Stimulated activated naive CD8-positive, alpha-beta T cell treated with anti-CD3 and anti-CD28 coated beads, Interleukin-15, Interleukin-2, amounts not matched to agents 100 U/mL and 50 U/mL, for 24 hours (primary cell): ENCODE measurements around the gene RABAC1.
A peak's percentile ranks its signal among the peaks of the same experiment; 100 is the strongest.
"Not testable (repeated sequence)": the region's sequence is repeated elsewhere in the genome, so short reads cannot be mapped to it uniquely, and the experiment has no call there.

ENCODE experiments used
- ATAC-seq: fragments of 150-1000 bp; cut with Tn5 transposase; one replicate; pipeline ENCODE4 v1.10.0; 2021
- DNase-seq: peaks from one replicate; pipeline ENCODE4 v3.0.0; 2021

Gene RABAC1

DNA sequence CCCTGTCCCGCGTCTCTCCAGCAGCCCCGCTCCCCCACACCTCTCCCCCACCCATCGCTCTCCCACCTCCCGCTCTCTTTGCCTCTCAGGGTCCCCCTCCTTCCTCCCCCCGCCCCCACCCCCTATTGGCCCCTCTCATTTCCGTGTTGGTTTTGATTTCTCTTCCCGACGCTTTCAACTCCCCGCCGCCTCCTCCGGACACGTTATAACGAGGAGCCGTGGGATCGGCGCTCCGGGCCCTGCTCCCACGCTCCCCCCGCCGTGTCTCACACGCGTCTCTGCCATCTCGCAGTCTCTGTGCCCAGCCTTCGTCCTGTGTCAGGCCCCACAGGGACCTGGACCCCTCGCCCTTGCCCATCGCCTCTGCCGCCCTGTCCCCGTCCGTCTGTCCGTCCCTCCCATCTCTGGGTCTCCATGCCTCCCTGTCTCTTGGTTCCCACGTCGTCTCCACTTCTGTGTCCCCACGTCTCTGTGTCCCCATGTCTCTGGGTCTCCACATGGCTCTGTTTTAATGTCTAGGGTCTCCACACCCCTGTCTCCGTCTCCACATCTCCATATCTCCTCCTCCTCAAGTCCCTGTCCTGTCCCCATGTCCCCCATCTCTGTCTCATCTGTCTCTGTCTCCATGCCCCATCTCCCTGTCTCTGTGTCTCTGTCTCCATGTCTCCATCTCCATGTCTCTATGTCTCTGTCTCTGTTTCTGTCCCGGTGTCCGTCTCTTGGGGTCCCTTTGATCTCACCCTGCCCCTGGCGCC is 43.9 kb downstream of the RABAC1 start:
- ATAC-seq (no peak), DNase-seq (no peak)

DNA sequence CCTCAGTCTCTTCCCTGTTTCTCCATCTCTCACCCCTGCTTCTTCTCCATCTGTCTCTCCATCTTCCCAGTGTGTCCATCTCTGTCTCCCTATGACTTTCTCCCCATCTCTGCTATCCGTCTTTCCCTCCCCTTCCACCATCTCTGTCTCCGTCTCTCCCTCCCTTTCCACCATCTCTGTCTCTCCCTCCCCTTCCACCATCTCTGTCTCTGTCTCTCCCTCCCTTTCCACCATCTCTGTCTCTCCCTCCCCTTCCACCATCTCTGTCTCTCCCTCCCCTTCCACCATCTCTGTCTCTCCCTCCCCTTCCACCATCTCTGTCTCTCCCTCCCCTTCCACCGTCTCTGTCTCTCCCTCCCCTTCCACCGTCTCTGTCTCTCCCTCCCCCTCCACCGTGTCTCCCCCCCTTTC is 44.7 kb downstream of the RABAC1 start:
- ATAC-seq, result not testable (repeated sequence)

DNA sequence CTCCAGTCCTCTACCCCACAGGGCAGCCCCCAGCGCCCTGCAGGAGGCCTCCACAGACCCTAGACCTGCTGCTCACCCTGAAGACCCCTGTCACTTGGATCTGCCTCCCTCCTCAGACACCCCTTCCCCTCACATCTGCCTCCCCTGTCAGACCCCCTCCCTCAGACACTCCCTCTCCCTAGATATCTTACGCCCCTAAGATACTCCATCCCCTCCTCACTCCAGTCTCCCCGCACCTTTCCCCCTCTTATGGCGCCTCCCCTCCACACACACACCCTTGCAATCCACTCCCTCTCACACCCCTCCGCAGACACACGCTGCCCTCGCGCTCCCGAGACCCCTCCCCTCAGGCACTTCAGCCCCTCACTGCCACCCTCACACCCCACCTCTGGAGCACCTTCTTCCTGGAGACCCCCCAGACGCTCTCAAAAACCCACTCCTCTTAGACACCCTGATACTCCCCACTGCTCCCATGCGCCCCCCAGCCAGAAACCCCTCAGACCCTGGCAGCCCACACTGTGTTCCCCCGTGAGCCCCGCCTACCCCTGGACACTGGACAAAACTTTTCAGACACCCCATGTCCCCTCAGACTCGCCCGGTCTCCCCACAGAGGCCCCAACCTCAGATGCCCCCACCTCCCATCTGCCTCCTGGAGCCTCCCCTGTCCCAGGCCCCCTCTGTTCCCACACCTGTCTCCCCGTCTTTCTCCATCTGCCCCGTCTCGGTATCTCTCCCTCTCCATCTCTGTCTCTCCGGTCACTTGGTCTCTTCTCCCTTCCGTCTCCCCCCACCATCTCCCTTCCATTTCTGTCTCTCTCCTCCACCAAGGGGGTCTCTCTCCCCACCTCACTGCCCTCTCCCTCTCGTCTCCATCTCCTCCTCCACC is 45.3 kb downstream of the RABAC1 start:
- no peak for DNase-seq
- ATAC-seq, result no peak

More for the DNA sequence above, 44.7 kb downstream of the RABAC1 start:
- DNase-seq, result not testable (repeated sequence)

DNA sequence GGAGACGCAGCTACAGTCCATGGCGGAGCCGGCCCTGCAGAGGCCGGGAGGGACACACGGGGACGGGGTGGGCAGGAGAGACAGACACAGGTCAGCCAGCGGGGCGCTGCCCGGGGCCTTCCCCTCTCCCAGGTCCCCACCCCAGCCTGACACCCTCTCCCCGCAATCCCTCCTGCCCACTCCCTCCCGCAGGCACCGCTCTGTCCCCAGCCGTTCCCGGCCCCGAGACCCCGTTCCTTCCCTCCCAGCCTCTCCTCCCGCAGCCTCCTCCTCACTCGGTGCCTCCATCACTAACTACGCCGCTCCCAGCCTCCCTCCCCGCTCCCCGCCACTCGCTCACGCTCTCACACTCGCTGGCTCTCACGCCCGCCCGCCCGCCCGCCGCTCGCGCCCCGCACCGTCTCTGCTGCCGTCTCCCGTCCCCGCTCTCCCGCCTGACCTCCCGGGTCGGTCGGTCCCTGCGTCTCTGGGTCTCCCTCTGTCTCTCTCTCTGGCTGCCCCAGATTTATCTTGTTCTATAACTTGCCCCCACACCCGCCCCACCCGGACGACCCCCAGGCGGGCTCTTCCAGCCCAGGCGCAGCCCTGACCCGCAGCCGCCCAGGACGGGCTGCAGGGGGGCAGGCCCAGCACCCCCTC is 46.1 kb downstream of the RABAC1 start:
- ATAC-seq, result peak; percentile 11
- DNase-seq, result no peak

DNA sequence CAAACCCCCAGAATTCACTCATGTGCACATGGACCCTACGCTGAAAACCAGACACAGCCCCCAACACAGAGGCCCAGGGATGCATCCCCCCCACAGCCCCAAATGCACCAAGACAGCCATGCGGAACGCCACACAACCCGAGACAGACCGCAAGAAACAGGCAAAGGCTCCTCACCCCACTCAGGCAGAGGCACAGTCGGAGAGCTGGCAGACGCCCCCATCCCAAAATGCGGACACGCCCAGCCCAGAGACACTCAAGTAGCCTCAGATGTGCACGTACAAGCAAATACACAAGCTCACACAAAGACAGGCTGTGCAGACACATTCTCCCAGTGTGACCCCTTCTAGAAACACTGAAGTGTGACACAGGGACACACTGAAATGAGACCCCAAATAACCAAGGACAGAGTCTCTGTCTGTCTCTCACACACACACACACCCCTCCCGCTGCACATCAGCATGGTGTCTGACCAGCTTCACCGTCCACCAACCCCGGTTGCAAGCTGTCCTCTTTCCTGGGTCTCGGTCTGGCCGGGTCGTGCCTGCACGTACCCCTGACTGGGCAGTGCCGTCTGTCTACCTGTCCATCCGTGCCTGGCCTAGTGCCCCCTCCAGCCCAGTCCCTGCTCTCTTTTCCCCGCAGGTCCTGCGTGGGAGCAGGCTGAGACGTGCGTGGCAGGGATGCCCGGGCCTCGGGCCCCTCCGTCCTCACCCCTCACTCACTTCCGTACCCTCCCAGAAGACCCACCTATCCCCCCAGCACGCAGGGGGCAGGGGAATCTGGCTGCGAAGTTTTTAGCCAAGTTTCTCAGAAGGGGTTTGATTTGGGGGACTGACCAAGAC is 47.0 kb downstream of the RABAC1 start:
- ATAC-seq, result no peak

DNA sequence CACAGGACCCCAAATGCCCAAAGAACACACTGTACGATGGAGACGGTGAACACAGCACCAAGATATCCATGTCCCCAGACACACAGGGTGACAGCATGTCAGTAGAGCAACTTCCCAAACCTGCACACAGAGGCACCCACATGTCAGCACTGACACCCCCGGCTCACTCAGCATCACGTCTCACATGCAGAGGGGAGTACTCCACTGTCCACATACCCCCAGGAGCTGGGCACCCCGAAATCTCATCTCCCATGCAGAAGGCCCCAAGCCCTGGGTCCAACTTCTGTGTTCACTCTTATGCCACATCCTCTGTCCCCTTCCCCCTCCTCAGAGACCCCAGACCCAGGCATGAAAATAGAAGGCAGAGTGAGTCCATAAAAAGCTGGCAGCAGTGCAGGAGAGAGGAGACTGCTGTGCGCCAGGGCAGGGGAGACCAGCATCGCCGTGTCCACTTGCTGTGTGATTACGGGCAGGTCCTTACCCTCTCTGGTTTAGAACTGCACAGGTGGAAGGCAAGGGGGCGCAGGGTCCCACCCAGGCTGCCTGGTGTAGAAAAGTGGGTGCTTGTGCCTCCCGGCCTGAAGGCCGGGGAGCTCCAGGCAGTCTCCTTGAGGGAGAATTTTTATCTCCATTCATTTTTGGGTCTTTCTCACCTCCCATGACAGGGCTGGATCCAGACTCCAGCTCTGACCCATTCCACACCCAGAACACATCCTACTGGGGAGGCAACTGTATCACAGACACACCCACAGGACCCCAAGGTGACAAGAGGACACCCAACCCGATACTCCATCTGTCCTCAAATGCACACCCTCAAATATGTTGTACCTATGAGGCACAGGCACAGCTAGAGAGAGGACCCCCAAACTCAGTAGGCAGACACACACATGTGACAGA is 47.9 kb downstream of the RABAC1 start:
- no peak for DNase-seq
- peak; percentile 12 for ATAC-seq

More for the DNA sequence above, 47.0 kb downstream of the RABAC1 start:
- no peak for DNase-seq

DNA sequence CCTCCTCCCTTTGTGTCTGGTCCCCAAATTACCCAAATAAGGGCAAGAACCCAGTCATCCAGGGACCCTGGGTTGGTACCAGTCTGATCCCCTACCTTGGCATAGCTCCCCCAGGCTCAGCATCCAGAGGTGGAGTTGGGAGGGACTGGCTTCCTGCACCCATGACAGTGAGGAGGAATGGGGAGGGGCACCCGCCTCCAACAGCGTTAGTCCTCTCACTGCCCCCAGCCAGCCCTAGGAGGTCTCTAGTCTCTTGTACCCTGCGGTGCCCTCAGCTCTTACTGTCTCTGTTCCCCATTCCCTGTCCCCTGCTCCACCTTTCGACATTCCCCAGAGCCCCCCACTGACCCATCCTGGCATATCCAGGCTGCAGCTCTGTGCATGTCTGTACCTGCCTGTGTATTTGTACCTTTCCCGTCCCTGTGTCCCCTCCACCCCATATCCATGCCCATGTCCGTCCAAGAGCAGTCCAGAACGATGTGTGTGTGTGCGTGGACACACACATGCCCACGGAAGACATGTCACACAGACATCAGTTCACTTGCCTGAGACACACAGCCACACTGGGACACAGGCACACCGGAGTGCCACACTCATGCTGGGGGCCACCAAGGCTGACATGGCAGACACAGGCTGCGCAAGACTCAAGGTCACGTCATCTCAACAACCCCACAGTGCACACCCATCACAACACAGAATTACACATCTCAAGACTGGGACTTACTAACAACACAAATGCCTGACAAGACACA is 48.7 kb downstream of the RABAC1 start:
- DNase-seq (no peak), ATAC-seq (peak; percentile 5)

DNA sequence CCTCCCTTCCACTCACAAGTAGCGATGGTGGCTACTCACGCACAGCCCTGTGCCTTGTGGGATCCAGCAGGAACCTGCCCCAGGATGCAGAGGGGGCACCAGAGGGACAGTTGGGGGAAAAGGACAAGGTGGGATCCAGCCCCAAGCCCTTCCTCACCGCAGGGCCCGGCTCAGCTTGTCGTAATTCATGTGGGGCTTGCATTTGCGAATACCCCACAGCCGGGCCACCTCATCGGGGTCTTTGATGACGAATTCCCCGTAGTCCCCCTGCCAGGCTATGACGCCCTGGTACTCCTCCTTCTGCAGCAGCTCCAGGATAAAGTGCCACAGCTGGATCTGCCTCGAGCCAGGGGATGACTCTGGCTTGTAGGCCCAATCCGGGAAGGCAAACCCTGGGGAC is 49.4 kb downstream of the RABAC1 start:
- DNase-seq (no peak), ATAC-seq (no peak)

DNA sequence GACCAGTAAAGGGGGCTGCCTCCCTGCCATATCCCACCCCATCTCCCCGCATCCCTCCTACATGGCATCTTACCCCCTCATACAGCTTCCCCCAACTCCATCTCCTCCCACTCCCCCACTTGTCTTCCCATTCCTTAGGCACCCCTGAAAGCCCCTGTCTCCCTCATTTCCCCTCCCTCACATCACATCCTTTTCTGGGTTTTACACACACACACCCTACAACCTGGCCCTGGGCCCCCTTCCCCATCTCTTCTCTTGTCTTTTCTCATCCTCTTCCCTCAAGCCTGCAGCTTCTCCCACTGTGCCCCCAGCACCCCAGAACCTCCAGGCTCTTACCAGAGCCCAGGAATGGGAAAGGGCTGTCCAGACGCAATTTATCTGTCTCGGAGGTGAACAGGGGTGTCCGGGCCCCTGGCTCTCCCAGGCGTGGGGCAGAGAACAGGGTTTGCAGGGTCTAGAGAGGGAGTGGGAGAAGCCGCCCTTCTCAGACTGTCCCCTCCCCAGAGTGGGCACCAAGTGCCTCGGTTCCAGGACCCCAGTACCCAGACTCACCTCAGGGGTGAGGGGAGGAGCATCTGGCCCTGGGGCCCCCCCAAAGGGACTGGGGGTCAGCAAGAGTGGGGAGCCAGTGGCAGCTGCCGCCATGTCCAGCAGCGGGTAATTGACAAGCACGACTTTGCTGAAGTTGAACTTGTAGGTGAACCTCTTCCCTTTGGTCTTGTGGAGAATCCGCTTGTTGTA is 50.2 kb downstream of the RABAC1 start:
- no peak for ATAC-seq
- no peak for DNase-seq

DNA sequence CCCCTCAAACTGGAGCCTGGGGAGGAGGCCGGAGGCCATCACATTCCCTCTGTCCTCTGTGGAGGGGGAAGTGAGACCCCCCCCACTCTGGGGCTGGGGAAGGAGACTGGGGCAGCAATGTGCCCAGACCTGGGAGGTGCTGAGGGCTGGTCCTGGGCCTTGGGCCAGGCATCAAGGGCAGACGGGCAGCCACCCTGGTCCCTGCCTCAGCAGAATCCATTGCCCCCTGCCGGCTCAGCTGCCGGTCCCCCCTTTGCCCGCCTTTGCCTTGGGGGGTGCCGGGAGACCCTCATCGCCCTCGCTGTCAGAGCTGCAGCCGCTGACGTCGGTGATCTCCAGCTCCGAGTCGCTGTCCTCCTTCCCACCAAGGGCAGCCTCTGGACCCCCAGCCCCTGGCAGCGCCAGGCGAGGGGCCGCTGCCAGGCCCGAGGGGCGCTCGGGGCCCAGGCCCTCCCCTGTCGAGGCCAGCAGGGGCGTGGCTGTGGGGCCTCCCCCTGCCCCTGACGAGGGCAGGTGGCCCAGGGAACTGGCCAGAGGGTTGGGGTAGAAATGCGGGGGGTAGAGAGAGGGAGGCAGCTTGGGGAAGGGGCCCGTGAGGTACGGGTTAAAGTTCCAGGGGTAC is 51.0 kb downstream of the RABAC1 start:
- DNase-seq (no peak), ATAC-seq (no peak)

DNA sequence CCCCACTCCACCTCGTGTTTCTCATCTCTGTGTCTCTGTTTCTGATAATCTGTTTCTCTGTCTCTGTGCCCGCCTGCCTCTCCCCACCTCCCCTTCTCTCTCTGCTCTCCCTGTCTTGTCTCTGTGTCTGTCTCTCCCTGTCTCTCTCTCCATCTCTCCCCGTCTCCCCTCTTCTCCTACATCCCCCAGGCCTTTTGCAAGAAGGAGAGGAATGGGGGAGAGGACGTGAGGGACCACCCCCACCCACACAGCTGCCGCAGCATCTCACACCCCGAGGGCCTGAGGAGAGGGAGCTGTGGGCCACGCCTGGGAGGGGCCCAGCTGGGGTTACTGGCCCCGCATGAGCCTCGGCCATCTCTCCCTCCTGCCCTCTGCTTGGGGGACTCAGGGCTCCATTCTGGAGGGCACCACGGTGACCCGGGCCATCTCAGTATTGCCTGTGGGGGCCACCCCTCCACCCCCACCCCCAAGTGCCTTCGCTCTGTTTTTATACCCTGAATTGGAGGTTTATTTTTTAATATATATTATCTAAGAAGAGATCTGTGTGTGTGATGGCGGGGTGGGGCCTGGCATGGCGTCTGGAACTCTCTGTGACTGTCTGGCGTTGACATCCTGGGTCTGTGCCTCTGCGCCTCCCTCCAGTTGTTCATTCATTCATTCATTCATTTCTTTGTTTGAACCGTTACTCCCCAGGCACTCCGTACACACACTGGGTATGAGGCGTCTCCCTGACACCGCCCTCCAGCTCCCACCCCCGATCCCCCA is 52.0 kb downstream of the RABAC1 start:
- DNase-seq (no peak), ATAC-seq (no peak)
